Spleen (tissue), 11 donors: ENCODE data around the gene CABLES1. TPM values are rescaled to one million over a fixed set of nuclear protein-coding genes. Genes with fewer than 3 reads are reported as not detected.

Experiments
- DNase-seq: peaks from one replicate; pipeline ENCODE4 v3.0.0-alpha.2; 2020
- H3K27ac ChIP-seq, 8 donors: fragments of 200-600 bp; sonication (generic) in 7 of 8; 1 replicate in 4 of 8; 2 replicates in 4 of 8; pipeline versions ENCODE4 v1.5.0 to v1.8.0; 2016 to 2021; ENCODE audit warnings: inconsistent platforms in 4 of 8, mild to moderate bottlenecking in 4 of 8, moderate library complexity in 1 of 8
- H3K27me3 ChIP-seq, 7 donors: fragments of 200-600 bp; sonication (generic) in 6 of 7; replicated peaks in 1 of 7; 1 replicate in 4 of 7; 2 replicates in 3 of 7; pipeline versions ENCODE4 v1.5.0 to v1.8.0; 2016 to 2021; ENCODE audit warnings: inconsistent platforms in 3 of 7, mild to moderate bottlenecking in 1 of 7
- H3K36me3 ChIP-seq, 6 donors: fragments of 200-600 bp; sonication (generic) in 5 of 6; 1 replicate in 4 of 6; 2 replicates in 2 of 6; pipeline versions ENCODE4 v1.5.0 to v1.8.0; 2016 to 2021; ENCODE audit warnings: inconsistent platforms in 2 of 6
- H3K4me1 ChIP-seq, 6 donors: fragments of 200-600 bp; sonication (generic) in 5 of 6; 1 replicate in 3 of 6; 2 replicates in 3 of 6; pipeline versions ENCODE4 v1.5.0 to v1.8.0; 2016 to 2021; ENCODE audit warnings: inconsistent platforms in 3 of 6
- H3K4me3 ChIP-seq, 8 donors: fragments of 200-600 bp; sonication (generic) in 7 of 8; 1 replicate in 4 of 8; 2 replicates in 4 of 8; pipeline versions ENCODE4 v1.5.0 to v1.8.0; 2016 to 2021; ENCODE audit warnings: inconsistent platforms in 4 of 8, mild to moderate bottlenecking in 4 of 8, moderate library complexity in 2 of 8
- H3K9me3 ChIP-seq, 8 donors: fragments of 200-600 bp; sonication (generic) in 7 of 8; 1 replicate in 4 of 8; 2 replicates in 4 of 8; pipeline versions ENCODE4 v1.5.0 to v1.8.0; 2016 to 2021; ENCODE audit warnings: inconsistent platforms in 4 of 8
- CTCF ChIP-seq, 11 experiments: fragments of 200-600 bp in 7 of 11; fragments of 450-650 bp in 4 of 11; sonication (generic) in 4 of 11; IDR thresholded peaks in 8 of 11; conservative IDR thresholded peaks in 3 of 11; 1 replicate in 7 of 11; 2 replicates in 4 of 11; pipeline versions ENCODE4 v1.4.0 to v1.8.0; 2016 to 2021; ENCODE audit warnings: antibody characterized with exemption in 11 of 11, inconsistent platforms in 4 of 11, mild to moderate bottlenecking in 1 of 11
- POLR2A ChIP-seq, 3 donors: fragments of 450-650 bp; IDR thresholded peaks; one replicate each; pipeline ENCODE4 v1.5.1; 2017; ENCODE audit warnings: antibody characterized with exemption in 3 of 3, mild to moderate bottlenecking in 1 of 3
- POLR2AphosphoS5 ChIP-seq, 3 donors: sonication (generic); formaldehyde crosslinking; IDR thresholded peaks; one replicate each; pipeline ENCODE4 v1.5.1; 2017; ENCODE audit warnings: antibody characterized with exemption in 3 of 3
- WGBS, 5 donors: extraction: QIAGEN DNeasy Blood & Tissue Kit in 3 of 5; methylation state at CpG; one replicate each; pipeline versions ENCODE4 v1.1.5 to v1.1.7; 2013 to 2018; 5-methylcytosine and 5-hydroxymethylcytosine counted together
- intact Hi-C: fragments of 100-400 bp; cut with DNase I; formaldehyde crosslinking; loops from one replicate; pipeline ENCODE4 v1.15.0; 2023; ENCODE audit warnings: low total_unique reads
- polyA plus RNA-seq, 3 donors: library from polyadenylated mRNA; stranded (reverse); fragments of 200-250 nt; gene quantifications; one replicate each; pipeline ENCODE4 v1.2.1, GENCODE V29; 2013
- total RNA-seq, 7 donors: library from RNA; depleted of rRNA in 3 of 7; stranded (reverse); fragments of >200 nt in 3 of 7; fragmentation: NEBNext Ultra II Directional in 4 of 7; extraction: Animal tissue kit (Norgen Biotek cat#: 25700) in 4 of 7; gene quantifications; one replicate each; pipeline versions ENCODE4 v1.1.0 to v1.2.1, GENCODE V29; 2016 to 2021
- donor health status: healthy with polysubstance abuse.
- donor health status: DM: no; HTN: no; CAD: no; lungs with moderate emphysema.
- donor health status: DM: no; HTN: no; CAD: no.
- donor health status: Bipolar disorder and iron deficiency.
- donor health status: healthy.
- donor health status: DM: no; HTN: no; CAD: no.
- donor health status: DM: yes; HTN: yes; CAD: no.

Gene CABLES1
- total and polyA plus RNA-seq, 10 donors, result 1.7 to 18.7 (median 6.0) TPM

- Histone ChIP-seq H3K4me1 (peaks cover 8 to 81% (median 60%) of the 10 kb centered on the region in 6 donors), H3K36me3 (no peaks in the 10 kb centered on the region), H3K27ac (peak overlapping the region in 5 of 8 donors; percentile 5 to 69 (median 32)), H3K9me3 (no peaks in the 10 kb centered on the region), H3K4me3 (no peak overlapping the region), H3K27me3 (no peaks in the 10 kb centered on the region)
- TF ChIP-seq CTCF (IDR thresholded peaks at IDR 0.05 in 8 of 11, conservative IDR thresholded peaks at IDR 0.05 in 3 of 11) (no peak), POLR2A (IDR thresholded peaks at IDR 0.05) (no peak), POLR2AphosphoS5 (IDR thresholded peaks at IDR 0.05) (no peak)
- no peak for DNase-seq
- WGBS, 5 donors, result 61 to 75% (median 68%) methylated on average over 3 of the region's 3 CpGs
- intact Hi-C loops, result no loop called here
Measured at GRCh38 chr18:23229472-23229871, 94.2 kb downstream of the CABLES1 start.

- TF ChIP-seq POLR2A (IDR thresholded peaks at IDR 0.05), result no peak
- TF ChIP-seq POLR2AphosphoS5 (IDR thresholded peaks at IDR 0.05), result no peak
- TF ChIP-seq CTCF (IDR thresholded peaks at IDR 0.05 in 8 of 11, conservative IDR thresholded peaks at IDR 0.05 in 3 of 11), result no peak
- Histone ChIP-seq H3K27me3 (no peaks in the 10 kb centered on the region), H3K4me3 (no peak overlapping the region), H3K4me1 (peaks cover 8 to 69% (median 53%) of the 10 kb centered on the region in 6 donors), H3K9me3 (no peaks in the 10 kb centered on the region), H3K27ac (peak overlapping the region in 6 of 8 donors; percentile 58 to 84 (median 66)), H3K36me3 (no peaks in the 10 kb centered on the region)
- no peak for DNase-seq
- 91 to 97% (median 94%) methylated on average over 4 of the region's 4 CpGs for WGBS, 5 donors
- intact Hi-C loops, result no loop called here
Measured at GRCh38 chr18:23230686-23231085, 95.4 kb downstream of the CABLES1 start.

GRCh38 chr18:23231340-23232021 lies 96.2 kb downstream of the CABLES1 start:
- 25 to 35% (median 29%) methylated on average over 20 of the region's 20 CpGs for WGBS, 5 donors
- peak in 2 of 3 donors; percentile 36 to 74 for TF ChIP-seq POLR2AphosphoS5 (IDR thresholded peaks at IDR 0.05)
- no peak for TF ChIP-seq POLR2A (IDR thresholded peaks at IDR 0.05)
- TF ChIP-seq CTCF (IDR thresholded peaks at IDR 0.05 in 8 of 11, conservative IDR thresholded peaks at IDR 0.05 in 3 of 11), result peak in 1 of 11 experiments; percentile 3
- DNase-seq, result no peak
- H3K4me3 ChIP-seq, result peak overlapping the region in 1 of 8 donors; percentile 8
- intact Hi-C loops, result no loop called here
- peak overlapping the region; percentile 20 to 84 (median 64) for H3K27ac ChIP-seq
- no peaks in the 10 kb centered on the region for H3K27me3 ChIP-seq
- peaks cover 8 to 61% (median 46%) of the 10 kb centered on the region in 6 donors for H3K4me1 ChIP-seq
- H3K9me3 ChIP-seq, result no peaks in the 10 kb centered on the region
- H3K36me3 ChIP-seq, result no peaks in the 10 kb centered on the region

- TF ChIP-seq POLR2A (IDR thresholded peaks at IDR 0.05) (no peak), POLR2AphosphoS5 (IDR thresholded peaks at IDR 0.05) (no peak), CTCF (IDR thresholded peaks at IDR 0.05 in 8 of 11, conservative IDR thresholded peaks at IDR 0.05 in 3 of 11) (no peak)
- H3K4me1 ChIP-seq, result peaks cover 12 to 57% (median 46%) of the 10 kb centered on the region in 6 donors
- DNase-seq, result no peak
- WGBS, 5 donors, result 67 to 77% (median 75%) methylated on average over 6 of the region's 6 CpGs
- H3K9me3 ChIP-seq, result no peaks in the 10 kb centered on the region
- H3K36me3 ChIP-seq, result no peaks in the 10 kb centered on the region
- peak overlapping the region in 5 of 8 donors; percentile 60 to 84 (median 67) for H3K27ac ChIP-seq
- no peak overlapping the region for H3K4me3 ChIP-seq
- intact Hi-C loops, result no loop called here
- no peaks in the 10 kb centered on the region for H3K27me3 ChIP-seq
Measured at GRCh38 chr18:23232331-23232730, 97.0 kb downstream of the CABLES1 start.
